HG03520 (cell line): ENCODE results near the gene ZNF474.
A peak's percentile ranks its signal among the peaks of the same experiment; 100 is the strongest.

ENCODE experiments used
- ATAC-seq: cut with Tn5 transposase; IDR thresholded peaks from one replicate; pipeline ENCODE4 v1.9.1; 2021; ENCODE audit warnings: mild to moderate bottlenecking, moderate library complexity; ENCODE audit not compliant: unreplicated experiment

Gene ZNF474

DNA sequence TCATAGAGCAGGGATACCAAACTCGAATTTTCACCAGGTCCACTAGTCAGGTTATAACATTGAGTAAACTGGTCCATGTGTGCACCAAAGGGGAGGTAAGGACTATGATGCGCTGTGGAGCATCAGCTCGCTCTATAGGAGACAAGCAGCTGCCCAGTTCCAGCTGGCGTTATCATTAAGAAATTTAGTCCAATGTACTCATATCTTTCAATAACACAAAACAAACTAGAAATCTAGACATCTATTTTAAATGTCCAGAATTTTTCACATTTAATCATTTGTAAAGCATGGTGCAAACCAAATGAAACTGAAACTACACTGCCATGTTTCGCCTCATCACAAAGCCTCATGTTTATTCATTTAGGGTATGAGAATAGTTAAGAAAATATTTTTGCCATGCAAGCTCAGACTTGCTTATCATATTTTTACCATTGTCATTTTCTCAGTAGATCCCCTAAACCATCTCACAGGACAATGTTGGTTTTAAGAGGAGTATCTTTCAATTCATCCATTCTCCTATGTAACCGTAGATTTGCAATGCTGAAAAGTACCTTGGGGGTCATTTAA, 50.9 kb downstream of the ZNF474 start:
- ATAC-seq, result peak; percentile 59

DNA sequence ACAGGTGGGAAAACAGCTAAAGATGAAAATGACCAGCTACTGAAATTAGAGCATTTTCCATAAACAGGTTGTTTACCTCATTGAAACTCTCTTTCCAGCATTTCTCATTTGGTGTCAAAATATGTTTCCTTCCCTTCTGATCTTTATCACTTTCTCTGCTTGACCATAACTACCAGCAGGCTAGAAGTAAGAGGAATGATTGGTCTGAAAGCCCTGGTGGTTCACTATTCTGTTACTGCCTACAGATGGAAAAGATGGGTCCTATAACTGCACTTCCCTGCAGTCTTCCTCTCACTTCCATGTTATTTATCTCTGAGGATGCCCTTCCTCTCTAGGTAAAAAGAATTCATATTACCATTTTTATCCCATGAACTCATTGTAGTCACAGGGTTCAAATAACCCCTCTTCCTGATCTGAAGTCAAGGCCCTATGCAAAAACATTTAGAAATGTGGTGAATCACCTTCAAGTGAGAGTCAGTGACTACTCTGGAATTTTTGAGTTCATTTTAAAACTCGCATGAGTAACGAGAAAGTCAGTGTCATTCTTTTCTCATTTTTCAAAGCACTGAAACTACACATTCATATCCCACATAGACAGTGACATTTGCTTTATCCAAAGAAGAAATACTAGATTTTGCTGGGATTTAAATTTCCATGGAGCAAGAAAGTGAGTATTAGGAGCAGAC, 51.7 kb downstream of the ZNF474 start:
- no peak for ATAC-seq

DNA sequence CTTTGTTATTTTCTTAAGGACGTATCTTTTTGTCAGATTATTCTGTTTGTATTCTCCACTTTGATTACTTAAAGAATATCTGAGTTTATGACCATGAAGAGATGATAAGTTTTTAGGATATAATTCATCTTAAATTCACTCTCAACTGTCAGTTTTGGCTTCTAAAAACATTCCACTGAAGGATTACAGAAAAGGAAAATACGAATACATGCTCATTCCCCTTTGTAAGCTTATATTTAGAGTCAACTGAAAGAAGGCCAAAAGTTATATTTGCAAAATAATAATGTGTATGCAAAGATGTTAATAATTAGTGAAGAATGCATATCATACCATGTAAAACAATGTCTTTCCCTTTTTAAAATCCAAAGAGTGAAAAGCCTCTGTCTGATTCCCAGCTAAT, 52.5 kb downstream of the ZNF474 start:
- no peak for ATAC-seq

DNA sequence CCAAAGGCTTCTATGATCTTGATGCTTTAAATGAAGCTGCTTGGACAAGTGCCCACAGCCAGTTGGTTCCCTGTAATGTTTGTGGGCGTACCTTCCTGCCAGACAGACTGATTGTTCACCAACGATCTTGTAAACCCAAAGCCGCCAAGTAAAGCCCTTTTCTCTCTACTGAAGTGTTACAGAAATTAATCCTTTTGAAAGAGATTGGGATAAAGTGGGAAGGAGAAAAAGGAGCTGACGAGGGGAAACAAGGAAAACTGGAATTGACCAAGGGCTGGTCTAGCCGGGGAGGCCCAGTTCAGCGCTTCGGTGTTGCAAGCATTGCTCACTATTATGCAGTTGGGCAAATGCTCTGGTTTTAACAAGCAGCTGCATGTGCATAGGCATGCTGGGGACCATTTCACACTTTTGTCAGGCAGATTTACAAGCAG, 53.2 kb downstream of the ZNF474 start:
- ATAC-seq, result no peak

DNA sequence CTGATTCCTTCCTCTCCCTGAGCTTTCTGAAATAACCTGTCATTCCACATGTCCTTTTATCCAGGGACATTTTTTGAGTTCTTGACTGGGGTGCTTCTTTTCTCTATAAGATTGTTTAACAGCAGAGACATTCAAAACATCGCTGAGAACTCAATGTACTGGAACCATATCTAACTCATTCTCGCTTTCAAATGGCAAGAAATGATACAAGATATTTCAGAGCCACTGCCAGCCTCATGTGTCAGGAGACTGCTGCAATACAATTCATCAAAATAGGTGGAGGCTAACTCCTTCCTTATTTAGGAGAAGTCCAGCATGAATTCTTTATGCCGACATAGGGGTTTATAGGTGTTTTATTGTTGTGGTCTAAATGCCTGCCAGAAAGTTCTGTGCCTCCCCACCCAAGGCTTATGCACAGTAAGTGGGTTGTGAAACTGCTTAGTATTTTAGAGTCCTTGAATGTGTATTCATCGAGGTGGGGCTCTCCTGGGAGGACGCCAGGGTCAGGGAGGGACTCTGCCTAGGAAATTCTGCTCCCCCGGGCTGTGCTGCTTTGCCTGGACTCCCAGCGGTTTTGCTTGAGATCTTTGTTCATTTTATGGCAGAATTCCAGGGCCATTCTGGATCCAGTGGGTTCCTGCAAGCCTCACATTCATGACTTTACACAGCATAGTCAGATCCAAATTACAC, 53.9 kb downstream of the ZNF474 start:
- ATAC-seq, result no peak

DNA sequence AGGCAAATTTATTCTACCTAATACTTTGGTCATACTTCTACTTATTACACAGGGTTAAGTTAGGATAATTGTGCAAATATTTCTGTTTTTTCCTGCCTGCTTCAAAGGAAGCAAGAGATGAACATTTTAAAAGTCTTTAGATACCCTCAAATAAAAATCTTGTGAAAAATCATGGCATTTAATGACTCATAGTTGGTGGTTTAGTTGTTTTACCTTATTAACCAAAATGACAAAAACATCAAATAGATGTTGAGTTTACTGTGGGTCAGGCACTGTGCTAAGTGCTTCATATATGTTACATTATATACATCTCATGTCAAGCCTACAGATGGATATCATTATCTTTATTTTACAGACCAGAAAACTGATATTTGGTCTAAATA, 54.4 kb downstream of the ZNF474 start:
- ATAC-seq, result no peak

DNA sequence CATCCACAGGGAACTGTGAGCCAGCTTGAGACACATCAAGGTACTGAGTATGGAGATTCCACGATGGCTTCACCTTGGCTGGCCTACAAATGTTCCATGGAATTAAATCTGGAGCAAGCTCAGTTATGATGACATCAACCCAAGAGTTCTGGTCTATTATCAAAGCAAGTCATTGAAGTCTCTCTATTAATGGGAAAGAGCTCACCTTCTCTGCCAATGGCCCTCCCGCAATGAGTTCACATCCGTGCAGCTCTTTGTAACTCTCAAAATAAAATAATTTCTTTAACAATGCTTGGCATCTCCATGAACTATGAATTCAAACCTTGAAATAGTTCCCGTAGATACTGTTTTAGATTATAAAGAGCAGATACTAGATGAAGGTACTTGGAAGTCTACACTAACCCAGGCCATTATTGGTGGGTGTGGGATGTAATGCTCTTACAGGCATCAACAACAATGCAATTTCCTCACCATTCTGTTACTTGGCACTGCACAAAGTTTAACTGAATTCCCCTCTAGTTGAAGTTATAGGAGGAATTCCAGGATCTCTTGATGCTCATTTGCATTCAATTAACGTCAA, 55.4 kb downstream of the ZNF474 start:
- no peak for ATAC-seq

DNA sequence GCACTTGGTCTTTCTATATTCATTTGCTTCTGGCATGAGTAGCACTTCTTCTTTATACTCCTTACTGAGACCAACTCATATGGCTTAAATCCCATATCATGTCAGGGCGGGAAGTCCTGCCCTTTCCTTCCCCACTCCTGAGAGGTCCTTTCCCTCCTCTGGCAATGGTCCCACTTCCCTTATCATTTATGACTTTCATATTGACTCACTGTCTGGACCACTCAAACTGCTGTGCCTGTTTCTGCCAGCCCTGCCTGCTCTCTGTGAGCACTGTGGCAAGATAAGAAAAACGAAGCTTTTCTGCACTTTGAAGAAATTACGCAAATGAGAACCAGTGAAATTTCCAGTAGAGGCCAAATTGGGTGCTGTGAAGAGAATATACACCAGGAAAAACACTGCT, 58.1 kb downstream of the ZNF474 start:
- ATAC-seq, result no peak

DNA sequence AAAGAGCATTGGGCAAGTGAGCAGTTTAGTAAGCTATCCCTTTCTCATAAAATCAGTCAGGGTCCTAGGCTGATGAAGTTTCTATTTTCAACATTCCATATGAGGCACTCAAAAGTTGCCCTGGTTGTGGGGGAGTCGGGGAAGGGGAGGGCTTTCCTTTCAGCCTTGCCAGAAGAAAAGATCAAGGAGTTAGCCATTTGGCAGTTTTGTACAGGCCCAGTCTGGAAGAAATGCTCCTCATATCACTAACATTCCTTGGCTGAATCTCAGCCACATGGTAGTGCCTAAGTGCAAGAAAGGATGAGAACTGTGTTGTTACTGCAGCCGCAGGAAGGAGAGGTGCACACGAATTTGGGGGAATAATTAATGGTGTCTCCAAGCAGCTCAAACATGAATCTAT, 60.8 kb downstream of the ZNF474 start:
- ATAC-seq, result no peak

DNA sequence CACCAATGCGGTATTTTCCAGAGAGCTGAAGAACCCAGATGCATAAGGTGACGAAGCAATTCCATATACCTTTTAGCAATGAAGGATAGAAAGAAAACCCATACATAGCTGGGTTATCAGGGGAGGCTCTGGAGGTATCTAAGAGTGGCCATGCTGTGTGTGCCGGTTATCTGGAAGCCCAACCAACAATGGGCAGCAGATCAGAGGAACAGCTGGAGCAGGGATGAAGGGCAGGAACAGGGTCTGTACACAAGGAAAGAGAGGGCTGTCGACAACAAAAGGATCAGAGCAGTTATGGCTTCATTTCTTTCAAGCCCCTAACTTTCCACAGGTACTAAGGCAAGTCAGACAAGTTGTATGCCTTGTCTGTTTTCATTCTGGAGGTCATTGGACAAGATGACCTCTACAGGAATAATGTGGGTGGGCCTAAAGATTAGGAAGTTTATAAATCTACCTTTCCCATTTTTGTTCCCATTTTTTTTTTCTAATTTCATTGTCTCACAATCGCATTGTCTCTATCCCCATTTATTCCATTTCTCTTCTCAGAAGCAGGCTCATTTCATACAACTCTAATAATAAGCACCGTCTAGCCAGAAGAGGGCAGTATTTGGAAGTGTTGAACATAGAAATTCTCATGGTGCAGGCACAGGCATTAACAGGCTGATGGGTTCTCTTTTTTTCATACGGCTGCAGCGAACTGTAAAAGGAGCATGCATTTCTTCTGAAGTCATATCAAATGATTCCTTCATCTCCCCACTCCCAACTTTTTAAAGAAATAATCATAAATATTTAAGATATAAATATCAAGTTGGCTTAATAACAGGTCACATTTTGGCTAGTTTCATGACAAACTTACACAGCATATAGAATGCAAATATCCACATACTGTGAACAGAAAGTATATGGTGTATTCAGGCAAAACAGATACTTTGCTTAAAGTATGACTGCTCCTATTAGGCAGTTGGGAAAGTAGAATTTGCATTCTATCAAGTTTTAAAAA, 63.5 kb downstream of the ZNF474 start:
- ATAC-seq, result peak; percentile 82

DNA sequence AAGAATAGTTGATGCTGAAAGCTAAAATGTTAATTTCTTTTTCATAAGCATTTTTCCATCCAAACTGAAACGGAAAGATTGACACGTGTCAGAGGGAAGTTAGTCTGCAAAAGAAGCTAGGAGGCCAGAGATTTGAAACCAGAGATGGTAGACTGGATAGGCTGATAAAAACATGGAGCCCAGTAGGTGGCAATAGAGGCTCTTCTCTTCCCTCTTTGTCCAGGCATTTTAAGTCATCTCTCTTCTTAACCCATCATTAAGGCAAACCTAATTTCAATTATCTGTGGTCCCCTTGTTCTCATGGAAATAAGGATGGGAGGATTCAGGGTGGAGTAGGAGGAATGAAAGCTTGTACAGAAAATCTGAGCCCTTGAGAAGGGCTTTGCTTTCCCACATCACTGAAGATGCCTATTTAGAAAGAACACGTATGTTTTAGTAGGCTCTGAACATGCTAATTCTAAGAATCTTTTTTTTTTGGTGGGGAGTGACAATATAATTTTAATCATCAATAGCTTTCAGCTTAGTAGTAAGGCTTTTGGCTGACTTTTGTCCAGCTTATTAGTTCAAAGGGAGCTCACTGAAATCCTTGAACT, 66.6 kb downstream of the ZNF474 start:
- no peak for ATAC-seq

DNA sequence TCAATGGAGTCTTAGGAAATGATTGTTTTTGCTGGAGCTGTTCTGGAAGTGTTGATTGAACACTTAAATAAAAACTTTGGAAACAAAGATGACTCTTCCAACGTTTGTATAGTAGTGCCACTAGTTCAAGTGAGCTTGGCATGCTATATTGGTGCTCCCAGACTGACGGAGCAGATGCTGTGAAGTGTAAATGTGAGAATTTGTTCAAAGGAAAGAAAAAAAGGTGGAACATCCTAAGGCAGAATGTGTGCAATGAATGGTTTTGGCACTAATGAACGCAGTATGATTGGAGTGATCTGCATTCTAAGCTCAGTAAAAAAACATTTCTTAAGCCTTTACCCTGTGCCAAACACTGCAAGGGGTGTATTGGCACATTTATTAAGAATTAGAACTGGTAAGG, 69.8 kb downstream of the ZNF474 start:
- no peak for ATAC-seq

DNA sequence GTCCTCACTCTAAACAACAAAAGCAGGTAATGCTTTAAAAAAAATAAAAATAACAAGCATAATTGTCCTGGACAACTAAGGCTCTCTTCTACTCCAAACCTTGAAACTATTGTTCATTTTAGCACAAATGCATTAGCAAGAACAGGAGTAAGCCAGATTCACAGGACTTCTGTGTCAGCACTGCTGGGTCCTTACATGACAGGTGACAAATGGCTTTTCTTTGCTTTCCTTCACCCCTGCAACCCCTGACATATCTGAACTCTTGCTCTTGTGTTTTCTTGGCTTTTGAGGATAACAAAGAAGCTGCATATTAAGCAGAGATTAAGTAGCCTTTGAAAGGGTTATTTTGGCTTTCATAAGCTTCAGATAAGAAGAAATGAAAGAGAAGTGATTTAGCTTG, 71.1 kb downstream of the ZNF474 start:
- ATAC-seq, result no peak

DNA sequence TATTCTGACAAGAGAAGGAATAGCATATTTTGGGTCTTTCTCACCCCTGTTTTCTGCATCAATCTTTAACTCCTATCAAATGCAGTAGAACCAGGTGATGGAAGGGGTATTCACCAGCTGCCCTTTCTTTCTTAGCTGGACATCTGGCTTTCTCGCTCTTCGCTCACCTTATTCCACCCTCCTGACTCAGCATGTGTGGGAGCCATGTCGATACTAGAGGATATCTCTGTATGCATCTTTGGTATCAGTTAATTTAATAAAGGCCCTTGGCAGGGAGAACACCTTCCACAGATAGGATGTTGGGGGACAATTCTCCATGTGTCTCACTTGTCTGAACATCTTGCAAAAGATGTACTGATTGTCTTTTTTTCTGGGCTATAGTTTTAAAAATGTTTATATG, 71.5 kb downstream of the ZNF474 start:
- ATAC-seq, result no peak

DNA sequence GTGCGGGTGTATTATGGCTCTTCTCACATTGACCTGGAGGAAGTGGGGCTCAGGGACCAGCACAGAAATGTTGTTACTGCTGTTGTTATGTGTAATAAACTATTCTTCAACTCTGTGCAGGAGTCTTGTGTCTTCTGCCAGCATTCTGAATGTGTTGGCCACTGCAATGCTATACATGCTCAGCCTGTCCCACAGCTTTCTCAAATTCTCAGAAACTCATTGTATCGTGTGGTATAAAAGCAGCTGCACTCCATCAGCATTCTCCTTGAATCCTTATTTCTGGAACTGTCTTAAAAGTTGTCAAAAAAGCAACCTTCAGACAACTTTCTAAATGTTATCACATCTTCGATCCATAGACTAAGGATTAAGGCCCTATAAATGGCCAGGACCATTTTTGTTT, 72.0 kb downstream of the ZNF474 start:
- no peak for ATAC-seq

DNA sequence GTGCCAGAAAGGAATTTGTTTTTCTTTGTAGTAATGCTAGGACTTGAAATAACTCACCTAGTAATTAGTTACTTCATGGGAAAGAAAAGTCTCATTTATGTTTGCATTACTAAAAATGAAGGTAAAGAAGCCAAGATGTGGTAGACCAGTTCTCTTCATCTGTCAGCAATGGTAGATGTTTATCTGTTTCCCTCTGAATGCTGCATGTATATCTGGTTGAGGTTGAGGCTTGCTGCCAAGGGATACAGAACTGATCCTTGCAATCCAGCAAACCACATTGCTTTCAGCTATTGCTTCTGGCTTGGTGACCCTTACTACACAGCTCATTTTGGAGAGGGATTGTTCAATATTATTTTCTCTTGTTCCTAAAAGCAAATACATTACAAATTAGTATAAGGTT, 73.6 kb downstream of the ZNF474 start:
- ATAC-seq, result no peak
